HL-60 (cell line): ENCODE data around the gene XPA.

Experiments
- GABPA ChIP-seq: IDR thresholded peaks from 2 replicates; pipeline ENCODE4 v1.6.1; 2012; ENCODE audit warnings: low read depth
- POLR2AphosphoS5 ChIP-seq: IDR thresholded peaks from 2 replicates; pipeline ENCODE4 v1.6.1; 2012; ENCODE audit warnings: low read depth
- TF ChIP-seq, protein P1 (sequence below): IDR thresholded peaks from one replicate; pipeline ENCODE4 v1.5.1; 2011; ENCODE audit warnings: low read length, control low read depth, inconsistent platforms; ENCODE audit not compliant: insufficient read depth
- TF ChIP-seq, protein P2 (sequence below): IDR thresholded peaks from 2 replicates; pipeline ENCODE4 v1.6.1; 2012; ENCODE audit warnings: low read depth; ENCODE audit not compliant: insufficient replicate concordance

DNA sequence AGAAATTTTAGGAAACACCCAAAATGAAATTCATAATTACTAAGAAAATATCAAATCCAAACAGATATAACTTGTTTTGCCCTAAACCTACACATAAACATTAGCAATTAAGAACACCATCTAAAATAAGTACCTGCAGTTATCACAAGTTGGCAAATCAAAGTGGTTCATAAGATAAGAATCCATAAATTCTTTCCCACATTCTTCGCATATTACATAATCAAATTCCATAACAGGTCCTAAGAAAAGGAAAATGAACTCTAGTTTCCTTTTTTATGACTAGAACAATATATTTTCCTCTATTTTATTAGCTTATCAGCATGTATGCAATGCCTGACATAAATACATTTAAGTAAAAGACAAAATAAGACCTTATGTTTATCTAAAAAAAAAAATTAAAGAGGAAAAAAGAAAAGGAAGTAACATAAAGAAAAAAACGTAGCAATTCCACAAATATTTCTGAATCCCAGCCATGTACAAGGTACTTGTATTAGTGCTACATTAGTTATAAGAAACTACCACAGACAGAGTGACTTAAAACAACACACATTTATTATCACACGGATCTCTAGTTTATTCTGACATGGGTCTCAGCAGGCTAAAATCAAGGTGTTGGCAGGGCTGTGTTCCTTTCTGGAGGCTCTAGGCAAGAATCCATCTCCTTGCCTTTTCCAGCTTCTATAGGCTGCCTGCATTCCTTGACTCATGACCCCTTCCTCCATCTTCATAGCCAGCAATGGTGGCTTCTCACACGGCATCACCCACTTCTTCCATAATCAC is 7.5 kb downstream of the XPA start:
- TF ChIP-seq, protein P1, sequence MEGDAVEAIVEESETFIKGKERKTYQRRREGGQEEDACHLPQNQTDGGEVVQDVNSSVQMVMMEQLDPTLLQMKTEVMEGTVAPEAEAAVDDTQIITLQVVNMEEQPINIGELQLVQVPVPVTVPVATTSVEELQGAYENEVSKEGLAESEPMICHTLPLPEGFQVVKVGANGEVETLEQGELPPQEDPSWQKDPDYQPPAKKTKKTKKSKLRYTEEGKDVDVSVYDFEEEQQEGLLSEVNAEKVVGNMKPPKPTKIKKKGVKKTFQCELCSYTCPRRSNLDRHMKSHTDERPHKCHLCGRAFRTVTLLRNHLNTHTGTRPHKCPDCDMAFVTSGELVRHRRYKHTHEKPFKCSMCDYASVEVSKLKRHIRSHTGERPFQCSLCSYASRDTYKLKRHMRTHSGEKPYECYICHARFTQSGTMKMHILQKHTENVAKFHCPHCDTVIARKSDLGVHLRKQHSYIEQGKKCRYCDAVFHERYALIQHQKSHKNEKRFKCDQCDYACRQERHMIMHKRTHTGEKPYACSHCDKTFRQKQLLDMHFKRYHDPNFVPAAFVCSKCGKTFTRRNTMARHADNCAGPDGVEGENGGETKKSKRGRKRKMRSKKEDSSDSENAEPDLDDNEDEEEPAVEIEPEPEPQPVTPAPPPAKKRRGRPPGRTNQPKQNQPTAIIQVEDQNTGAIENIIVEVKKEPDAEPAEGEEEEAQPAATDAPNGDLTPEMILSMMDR = no peak
- TF ChIP-seq GABPA = no peak
- TF ChIP-seq POLR2AphosphoS5 = no peak
- TF ChIP-seq, protein P2, sequence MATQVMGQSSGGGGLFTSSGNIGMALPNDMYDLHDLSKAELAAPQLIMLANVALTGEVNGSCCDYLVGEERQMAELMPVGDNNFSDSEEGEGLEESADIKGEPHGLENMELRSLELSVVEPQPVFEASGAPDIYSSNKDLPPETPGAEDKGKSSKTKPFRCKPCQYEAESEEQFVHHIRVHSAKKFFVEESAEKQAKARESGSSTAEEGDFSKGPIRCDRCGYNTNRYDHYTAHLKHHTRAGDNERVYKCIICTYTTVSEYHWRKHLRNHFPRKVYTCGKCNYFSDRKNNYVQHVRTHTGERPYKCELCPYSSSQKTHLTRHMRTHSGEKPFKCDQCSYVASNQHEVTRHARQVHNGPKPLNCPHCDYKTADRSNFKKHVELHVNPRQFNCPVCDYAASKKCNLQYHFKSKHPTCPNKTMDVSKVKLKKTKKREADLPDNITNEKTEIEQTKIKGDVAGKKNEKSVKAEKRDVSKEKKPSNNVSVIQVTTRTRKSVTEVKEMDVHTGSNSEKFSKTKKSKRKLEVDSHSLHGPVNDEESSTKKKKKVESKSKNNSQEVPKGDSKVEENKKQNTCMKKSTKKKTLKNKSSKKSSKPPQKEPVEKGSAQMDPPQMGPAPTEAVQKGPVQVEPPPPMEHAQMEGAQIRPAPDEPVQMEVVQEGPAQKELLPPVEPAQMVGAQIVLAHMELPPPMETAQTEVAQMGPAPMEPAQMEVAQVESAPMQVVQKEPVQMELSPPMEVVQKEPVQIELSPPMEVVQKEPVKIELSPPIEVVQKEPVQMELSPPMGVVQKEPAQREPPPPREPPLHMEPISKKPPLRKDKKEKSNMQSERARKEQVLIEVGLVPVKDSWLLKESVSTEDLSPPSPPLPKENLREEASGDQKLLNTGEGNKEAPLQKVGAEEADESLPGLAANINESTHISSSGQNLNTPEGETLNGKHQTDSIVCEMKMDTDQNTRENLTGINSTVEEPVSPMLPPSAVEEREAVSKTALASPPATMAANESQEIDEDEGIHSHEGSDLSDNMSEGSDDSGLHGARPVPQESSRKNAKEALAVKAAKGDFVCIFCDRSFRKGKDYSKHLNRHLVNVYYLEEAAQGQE = no peak
